ENCODE measurements around the gene GSTA3.
"Not testable (repeated sequence)": the region's sequence is repeated elsewhere in the genome, so short reads cannot be mapped to it uniquely, and the experiment has no call there.

- TF ChIP-seq CTCF (IDR thresholded peaks at IDR 0.05; ENCODE audit: extremely low read depth in 1 of 2, insufficient read depth in 1 of 2, low read depth in 1 of 2, low read length in 2 of 2); POLR2A (IDR thresholded peaks at IDR 0.05; ENCODE audit: low read depth, low read length): not testable (repeated sequence)
Measured at GRCh38 chr6:52856137-52856536, 53.4 kb downstream of the GSTA3 start.
